Measurements from ENCODE around the gene RSRC2.
"Not testable (repeated sequence)": the region's sequence is repeated elsewhere in the genome, so short reads cannot be mapped to it uniquely, and the experiment has no call there.

Gene RSRC2

GRCh38 chr12:122526683-122527477 is at the start of gene RSRC2, which contains the start of gene KNTC1:
Gene RSRC2, minus strand, starts transcription at chr12:122526936. Its CDS starts 83 bp downstream, at chr12:122526853.
Gene KNTC1, plus strand, starts transcription at chr12:122527249. Its CDS starts 2,815 bp downstream, at chr12:122530064.
- peak; percentile 100 for DNase-seq (ENCODE audit: low read depth)
- TF ChIP-seq CTCF (IDR thresholded peaks at IDR 0.05; ENCODE audit: insufficient read depth, low read depth, low read length, missing control alignments): no peak
- peak within 1 kb of the TSS; percentile 96 for H3K4me3 ChIP-seq (ENCODE audit: low read depth, low read length)

- no peak for TF ChIP-seq CTCF (IDR thresholded peaks at IDR 0.05; ENCODE audit: insufficient read depth, low read depth, low read length, missing control alignments)
- H3K4me3 ChIP-seq (ENCODE audit: low read depth, low read length): no peak overlapping the region
- no peak for DNase-seq (ENCODE audit: low read depth)
Observed at GRCh38 chr12:122571821-122572220, 45.1 kb upstream of the RSRC2 start.

GRCh38 chr12:122570006-122570405 is 43.3 kb upstream of the RSRC2 start:
- H3K4me3 ChIP-seq (ENCODE audit: low read depth, low read length); DNase-seq (ENCODE audit: low read depth): not testable (repeated sequence)

GRCh38 chr12:122569288-122569687 is 42.6 kb upstream of the RSRC2 start:
- no peak for TF ChIP-seq CTCF (IDR thresholded peaks at IDR 0.05; ENCODE audit: insufficient read depth, low read depth, low read length, missing control alignments)
- no peak for DNase-seq (ENCODE audit: low read depth)
- H3K4me3 ChIP-seq (ENCODE audit: low read depth, low read length): no peak overlapping the region

- not testable (repeated sequence) for DNase-seq (ENCODE audit: low read depth); H3K4me3 ChIP-seq (ENCODE audit: low read depth, low read length)
Observed at GRCh38 chr12:122566816-122567215, 40.1 kb upstream of the RSRC2 start.

GRCh38 chr12:122563361-122563760 is 36.6 kb upstream of the RSRC2 start:
- no peak for DNase-seq (ENCODE audit: low read depth)
- H3K4me3 ChIP-seq (ENCODE audit: low read depth, low read length): no peak overlapping the region
- no peak for TF ChIP-seq CTCF (IDR thresholded peaks at IDR 0.05; ENCODE audit: insufficient read depth, low read depth, low read length, missing control alignments)

- no peak for TF ChIP-seq CTCF (IDR thresholded peaks at IDR 0.05; ENCODE audit: insufficient read depth, low read depth, low read length, missing control alignments)
- no peak overlapping the region for H3K4me3 ChIP-seq (ENCODE audit: low read depth, low read length)
- no peak for DNase-seq (ENCODE audit: low read depth)
Observed at GRCh38 chr12:122560138-122560537, 33.4 kb upstream of the RSRC2 start.
